ENCODE data around the gene MYRFL. TPM values are rescaled to one million over a fixed set of nuclear protein-coding genes. Genes with fewer than 3 reads are reported as not detected.

Gene MYRFL
- polyA plus RNA-seq, 1 of the 3 experiments (the other 2 are of a cell fraction): not detected

- no peak for TF ChIP-seq ZBTB33 (IDR thresholded peaks at IDR 0.05; ENCODE audit: borderline replicate concordance, low read depth)
- no peak for TF ChIP-seq POLR2AphosphoS5 (IDR thresholded peaks at IDR 0.05; ENCODE audit: low read depth, low read length)
- TF ChIP-seq YY1 (IDR thresholded peaks at IDR 0.05; ENCODE audit: low read depth): no peak
- no peak for TF ChIP-seq TCF12 (IDR thresholded peaks at IDR 0.05)
- TF ChIP-seq CTCF (IDR thresholded peaks at IDR 0.05): no peak
- TF ChIP-seq MXI1 (IDR thresholded peaks at IDR 0.05; ENCODE audit: low read depth, low read length): no peak
- no peak for TF ChIP-seq IRF3 (IDR thresholded peaks at IDR 0.05; ENCODE audit: low read depth, low read length)
- TF ChIP-seq TEAD4 (IDR thresholded peaks at IDR 0.05; ENCODE audit: borderline replicate concordance, insufficient read depth): no peak
- no peak for TF ChIP-seq PBX3 (IDR thresholded peaks at IDR 0.05)
These were observed 181.0 kb downstream of the MYRFL start (continued) for GRCh38 chr12:70005864-70006618.

GRCh38 chr12:70006619-70006973 is 181.6 kb downstream of the MYRFL start:
- no peaks in the 10 kb centered on the region for H3K36me3 ChIP-seq (replicated peaks in 1 of 2; ENCODE audit: control insufficient read depth in 1 of 2, insufficient read depth in 2 of 2, low read length in 1 of 2)
- H3K9me3 ChIP-seq: no peaks in the 10 kb centered on the region
- TF ChIP-seq RCOR1 (IDR thresholded peaks at IDR 0.05; ENCODE audit: low read length) (no peak), SMC3 (IDR thresholded peaks at IDR 0.05; ENCODE audit: low read depth, low read length) (no peak), SIN3A (IDR thresholded peaks at IDR 0.05; ENCODE audit: borderline replicate concordance, low read depth, low read length) (no peak)
- H3F3A ChIP-seq (replicated peaks; ENCODE audit: insufficient read depth): no peaks in the 10 kb centered on the region
- no peak overlapping the region for H2AFZ ChIP-seq (ENCODE audit: low read depth)
- no peak overlapping the region for H3K4me2 ChIP-seq
- no peaks in the 10 kb centered on the region for H3K27me3 ChIP-seq (ENCODE audit: insufficient read depth)
- WGBS (ENCODE audit: low lambda C conversion rate): 20% methylated on average over 2 of the region's 2 CpGs
- H3K9ac ChIP-seq: no peak overlapping the region
- H4K20me1 ChIP-seq (ENCODE audit: insufficient read depth): no peaks in the 10 kb centered on the region
- no peaks in the 10 kb centered on the region for H3K4me1 ChIP-seq (ENCODE audit: control insufficient read depth in 1 of 2, insufficient read depth in 2 of 2, low read depth in 1 of 2, low read length in 1 of 2)
- H3K27ac ChIP-seq (ENCODE audit: low read depth in 2 of 2, low read length in 1 of 2): no peak overlapping the region
- H3K79me2 ChIP-seq (ENCODE audit: insufficient read depth): no peaks in the 10 kb centered on the region
- ChIA-PET POLR2A (no interaction called here), CTCF (no interaction called here)
- DNase-seq: no peak
- no peak overlapping the region for H3K4me3 ChIP-seq (ENCODE audit: low read depth in 2 of 2, low read length in 1 of 2)
- no peaks in the 10 kb centered on the region for H3K9me2 ChIP-seq

All from SK-N-SH (cell line).